ENCODE data around the gene TRAPPC12. TPM values are rescaled to one million over a fixed set of nuclear protein-coding genes. Genes with fewer than 3 reads are reported as not detected.

The TRAPPC12 gene
- total RNA-seq, 1 experiment from 2014 or later: 86.2 TPM

- no peak overlapping the region for H3K4me3 ChIP-seq (ENCODE audit: low read length)
- no peaks in the 10 kb centered on the region for H3K27me3 ChIP-seq (ENCODE audit: low read length)
- no peaks in the 10 kb centered on the region for H3F3A ChIP-seq (ENCODE audit: low read length, unreplicated experiment)
- 0 out of 2 replicates have a peak, but pooled peaks cover 4% of the 10 kb centered on the region for H4K20me1 ChIP-seq (ENCODE audit: low read length)
- H3K9ac ChIP-seq (ENCODE audit: low read length): no peak overlapping the region
- no TSS peak for BruUV-seq (replicated peaks)
- no peak for TF ChIP-seq EZH2 (IDR thresholded peaks at IDR 0.05; ENCODE audit: low read length, unreplicated experiment)
- TF ChIP-seq EZH2phosphoT487 (IDR thresholded peaks at IDR 0.05; ENCODE audit: borderline replicate concordance, low read length): no peak
- TF ChIP-seq CTCF (conservative IDR thresholded peaks at IDR 0.05; ENCODE audit: low read depth, low read length): no peak
- H3K79me2 ChIP-seq (ENCODE audit: low read length): peaks cover 74% of the 10 kb centered on the region
- ChIA-PET POLR2A (ENCODE audit: unreplicated experiment) (no interaction called here), CTCF (no interaction called here)
- no peaks in the 10 kb centered on the region for H3K9me3 ChIP-seq (ENCODE audit: low read length)
- H3K27ac ChIP-seq (ENCODE audit: low read length): no peak overlapping the region
- ATAC-seq (no peak), DNase-seq (no peak)
- H3K4me1 ChIP-seq (ENCODE audit: insufficient read depth, low read length): no peaks in the 10 kb centered on the region
- intact Hi-C loops (cut with micrococcal nuclease): no loop called here
- H3K4me2 ChIP-seq (ENCODE audit: low read length): no peak overlapping the region
- H3K36me3 ChIP-seq (ENCODE audit: low read depth, low read length): peaks cover 35% of the 10 kb centered on the region
- H3K9me2 ChIP-seq (replicated peaks; ENCODE audit: low read length): no peaks in the 10 kb centered on the region
- no peak overlapping the region for H2AFZ ChIP-seq (ENCODE audit: low read length)
These were observed 8.9 kb downstream of the TRAPPC12 start for GRCh38 chr2:3388412-3388738.

- no peaks in the 10 kb centered on the region for H3K9me2 ChIP-seq (replicated peaks; ENCODE audit: low read length)
- no peak for ATAC-seq
- no peak overlapping the region for H2AFZ ChIP-seq (ENCODE audit: low read length)
- peaks cover 71% of the 10 kb centered on the region for H3K79me2 ChIP-seq (ENCODE audit: low read length)
- no peak for DNase-seq
- intact Hi-C loops (cut with micrococcal nuclease): no loop called here
- no peaks in the 10 kb centered on the region for H3K27me3 ChIP-seq (ENCODE audit: low read length)
- CTCF ChIA-PET: no interaction called here
- no peak overlapping the region for H3K27ac ChIP-seq (ENCODE audit: low read length)
- TF ChIP-seq CTCF (conservative IDR thresholded peaks at IDR 0.05; ENCODE audit: low read depth, low read length) (no peak), EZH2 (IDR thresholded peaks at IDR 0.05; ENCODE audit: low read length, unreplicated experiment) (no peak), EZH2phosphoT487 (IDR thresholded peaks at IDR 0.05; ENCODE audit: borderline replicate concordance, low read length) (no peak)
- no peak overlapping the region for H3K9ac ChIP-seq (ENCODE audit: low read length)
- no peaks in the 10 kb centered on the region for H3K4me1 ChIP-seq (ENCODE audit: insufficient read depth, low read length)
- H3K4me3 ChIP-seq (ENCODE audit: low read length): no peak overlapping the region
- H3K36me3 ChIP-seq (ENCODE audit: low read depth, low read length): peaks cover 38% of the 10 kb centered on the region
- no peaks in the 10 kb centered on the region for H3F3A ChIP-seq (ENCODE audit: low read length, unreplicated experiment)
- H4K20me1 ChIP-seq (ENCODE audit: low read length): 0 out of 2 replicates have a peak, but pooled peaks cover 4% of the 10 kb centered on the region
- no peaks in the 10 kb centered on the region for H3K9me3 ChIP-seq (ENCODE audit: low read length)
- no TSS peak for BruUV-seq (replicated peaks)
- no peak overlapping the region for H3K4me2 ChIP-seq (ENCODE audit: low read length)
- POLR2A ChIA-PET (ENCODE audit: unreplicated experiment): no interaction called here
These were observed 9.7 kb downstream of the TRAPPC12 start for GRCh38 chr2:3389193-3389592.

GRCh38 chr2:3390041-3390440 is 10.5 kb downstream of the TRAPPC12 start:
- no peak overlapping the region for H2AFZ ChIP-seq (ENCODE audit: low read length)
- H3K4me3 ChIP-seq (ENCODE audit: low read length): no peak overlapping the region
- ChIA-PET CTCF (no interaction called here), POLR2A (ENCODE audit: unreplicated experiment) (no interaction called here)
- no peaks in the 10 kb centered on the region for H3K9me2 ChIP-seq (replicated peaks; ENCODE audit: low read length)
- H3K4me2 ChIP-seq (ENCODE audit: low read length): no peak overlapping the region
- TF ChIP-seq EZH2phosphoT487 (IDR thresholded peaks at IDR 0.05; ENCODE audit: borderline replicate concordance, low read length) (no peak), CTCF (conservative IDR thresholded peaks at IDR 0.05; ENCODE audit: low read depth, low read length) (no peak), EZH2 (IDR thresholded peaks at IDR 0.05; ENCODE audit: low read length, unreplicated experiment) (no peak)
- no peak overlapping the region for H3K27ac ChIP-seq (ENCODE audit: low read length)
- no peaks in the 10 kb centered on the region for H3K4me1 ChIP-seq (ENCODE audit: insufficient read depth, low read length)
- no peak for ATAC-seq
- BruUV-seq (replicated peaks): no TSS peak
- no peaks in the 10 kb centered on the region for H4K20me1 ChIP-seq (ENCODE audit: low read length)
- no peak overlapping the region for H3K9ac ChIP-seq (ENCODE audit: low read length)
- H3F3A ChIP-seq (ENCODE audit: low read length, unreplicated experiment): no peaks in the 10 kb centered on the region
- H3K9me3 ChIP-seq (ENCODE audit: low read length): 0 out of 2 replicates have a peak, but pooled peaks cover 5% of the 10 kb centered on the region
- DNase-seq: no peak
- intact Hi-C loops (cut with micrococcal nuclease): no loop called here
- H3K27me3 ChIP-seq (ENCODE audit: low read length): no peaks in the 10 kb centered on the region
- H3K36me3 ChIP-seq (ENCODE audit: low read depth, low read length): peaks cover 41% of the 10 kb centered on the region
- H3K79me2 ChIP-seq (ENCODE audit: low read length): peaks cover 70% of the 10 kb centered on the region

Data from PC-3 (cell line).